Renal cortex interstitium (tissue), 11 donors: ENCODE results near the gene NRDC. TPM values are rescaled to one million over a fixed set of nuclear protein-coding genes. Genes with fewer than 3 reads are reported as not detected.
A peak's percentile ranks its signal among the peaks of the same experiment; 100 is the strongest.

Experiments used
- DNase-seq, 11 donors: peaks; one replicate each; pipeline ENCODE4 v3.0.0-alpha.2; 2013; ENCODE audit warnings: low read depth in 9 of 11, low spot score in 4 of 11; ENCODE audit errors: extremely low read depth in 1 of 11
- polyA plus RNA-seq, 3 donors: library from polyadenylated mRNA; unstranded; fragments of 120-200 nt; gene quantifications; one replicate each; pipeline ENCODE4 v1.2.1, GENCODE V29; 2013; ENCODE audit not compliant: insufficient read length in 3 of 3

Gene NRDC
- polyA plus RNA-seq, 3 donors: 123 to 171 (median 149) TPM

GRCh38 chr1:51859333-51859732 lies 19.2 kb downstream of the NRDC start:
- no peak for DNase-seq

- DNase-seq: no peak
These were observed 19.6 kb downstream of the NRDC start for GRCh38 chr1:51858892-51859291.

GRCh38 chr1:51856745-51857144 lies 21.8 kb downstream of the NRDC start:
- no peak for DNase-seq

GRCh38 chr1:51855624-51856023 lies 22.9 kb downstream of the NRDC start:
- DNase-seq: no peak

GRCh38 chr1:51853360-51853759 lies 25.2 kb downstream of the NRDC start:
- no peak for DNase-seq

- no peak for DNase-seq
These were observed 26.6 kb downstream of the NRDC start for GRCh38 chr1:51851882-51852396.

GRCh38 chr1:51850420-51851223 lies 27.9 kb downstream of the NRDC start:
- peak in 1 of 11 donors; percentile 8 for DNase-seq

- DNase-seq: no peak
These were observed 31.1 kb downstream of the NRDC start for GRCh38 chr1:51847294-51847920.

GRCh38 chr1:51843948-51844347 lies 34.6 kb downstream of the NRDC start:
- DNase-seq: no peak

- no peak for DNase-seq
These were observed 36.3 kb downstream of the NRDC start for GRCh38 chr1:51842261-51842660.

- no peak for DNase-seq
These were observed 37.6 kb downstream of the NRDC start for GRCh38 chr1:51840743-51841461.

GRCh38 chr1:51840182-51840581 lies 38.3 kb downstream of the NRDC start:
- no peak for DNase-seq

GRCh38 chr1:51839094-51839493 lies 39.4 kb downstream of the NRDC start:
- no peak for DNase-seq

- DNase-seq: no peak
These were observed 41.3 kb downstream of the NRDC start for GRCh38 chr1:51837243-51837642.

- DNase-seq: no peak
These were observed 44.8 kb downstream of the NRDC start for GRCh38 chr1:51833700-51834099.

- no peak for DNase-seq
These were observed 49.5 kb downstream of the NRDC start for GRCh38 chr1:51829058-51829457.

GRCh38 chr1:51819810-51820209 lies 58.7 kb downstream of the NRDC start:
- DNase-seq: no peak

GRCh38 chr1:51819021-51819420 lies 59.5 kb downstream of the NRDC start:
- peak in 1 of 11 donors; percentile 4 for DNase-seq

GRCh38 chr1:51818487-51818886 lies 60.0 kb downstream of the NRDC start:
- DNase-seq: peak in 5 of 11 donors; percentile 1 to 15 (median 7)

GRCh38 chr1:51814513-51814912 lies 64.0 kb downstream of the NRDC start:
- DNase-seq: no peak
